HG03103 (cell line): ENCODE measurements around the gene IFIT3.

Source experiments
- ATAC-seq: cut with Tn5 transposase; IDR thresholded peaks from one replicate; pipeline ENCODE4 v1.9.1; 2021; ENCODE audit warnings: low read depth; ENCODE audit not compliant: unreplicated experiment

The IFIT3 gene

DNA sequence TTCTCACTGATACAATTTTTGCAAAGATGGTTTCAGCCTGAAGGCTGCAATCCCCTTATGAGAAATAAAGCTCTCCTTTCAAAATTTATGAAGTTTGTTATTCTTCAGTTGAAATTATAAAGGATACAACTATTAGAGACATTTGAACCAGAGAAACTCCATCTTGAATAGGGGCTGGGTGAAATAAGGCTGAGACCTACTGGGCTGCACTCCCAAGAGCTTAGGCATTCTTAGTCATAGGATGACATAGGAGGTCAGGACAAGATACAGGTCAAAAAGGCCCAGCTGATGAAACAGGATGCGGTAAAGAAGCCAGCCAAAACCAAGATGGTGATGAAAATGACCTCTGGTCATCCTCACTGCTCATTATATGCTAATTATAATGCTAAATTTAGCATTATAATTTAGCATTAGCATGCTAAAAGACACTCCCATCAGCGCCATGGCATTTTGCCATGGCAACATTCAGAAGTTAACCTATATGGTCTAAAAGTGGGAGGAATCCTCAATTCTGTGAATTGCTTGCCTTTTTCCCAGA is 27.7 kb downstream of the IFIT3 start:
- ATAC-seq: no peak

DNA sequence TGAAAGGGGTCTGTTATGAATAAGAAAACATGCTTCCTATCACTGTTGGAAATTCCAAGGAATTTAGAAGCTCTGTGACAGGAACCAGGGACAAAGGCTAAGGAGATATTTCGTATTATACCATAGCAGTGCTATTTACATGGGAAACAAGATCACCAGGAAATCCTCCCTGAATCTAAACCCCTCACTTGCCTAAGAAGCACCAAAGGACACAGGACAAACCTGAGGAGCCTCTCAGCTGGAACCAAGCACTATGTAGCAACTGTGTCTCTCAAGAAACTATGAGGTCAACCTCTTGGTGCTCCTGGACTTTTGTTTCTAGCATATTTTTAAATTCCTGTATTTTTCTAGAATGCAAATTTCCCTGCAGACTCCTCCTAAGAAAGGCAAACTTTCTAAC is 29.3 kb downstream of the IFIT3 start:
- no peak for ATAC-seq

DNA sequence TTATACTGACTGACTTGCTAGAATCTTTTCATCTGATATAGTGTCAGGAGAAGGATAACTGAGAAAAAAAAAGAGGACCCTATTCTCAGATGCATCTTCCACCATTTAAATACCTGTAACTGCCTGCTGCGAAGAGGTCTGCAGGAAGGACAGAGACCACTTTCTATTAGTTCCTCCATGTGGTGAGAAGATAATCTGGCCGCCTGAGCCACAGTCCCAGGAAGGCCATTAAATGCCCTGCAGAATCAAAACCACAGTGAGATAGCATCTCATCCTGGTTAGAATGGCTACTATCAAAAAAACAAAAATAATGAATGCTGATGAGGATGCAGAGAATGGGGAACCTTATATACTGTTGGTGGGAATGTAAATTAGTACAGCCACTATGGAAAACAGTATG is 30.2 kb downstream of the IFIT3 start:
- ATAC-seq: no peak

DNA sequence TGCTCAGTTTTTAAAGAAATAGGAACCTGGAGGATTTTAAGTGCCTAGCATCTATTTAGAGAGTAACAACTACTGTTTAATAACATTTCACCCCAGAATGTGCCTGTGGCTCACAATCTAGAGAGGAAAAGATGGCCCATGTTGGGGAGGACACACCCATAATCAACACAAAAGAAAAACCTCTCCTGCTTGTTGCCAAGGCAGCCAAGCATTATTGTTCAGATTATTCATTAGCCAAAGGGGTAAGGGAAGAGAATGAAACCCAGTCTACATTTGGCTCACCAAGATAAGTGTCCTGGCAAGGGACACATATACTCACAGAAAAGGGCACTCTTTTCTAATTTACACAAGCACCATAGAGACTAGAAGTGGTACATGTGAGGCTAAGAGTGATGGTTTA is 32.4 kb downstream of the IFIT3 start:
- no peak for ATAC-seq

DNA sequence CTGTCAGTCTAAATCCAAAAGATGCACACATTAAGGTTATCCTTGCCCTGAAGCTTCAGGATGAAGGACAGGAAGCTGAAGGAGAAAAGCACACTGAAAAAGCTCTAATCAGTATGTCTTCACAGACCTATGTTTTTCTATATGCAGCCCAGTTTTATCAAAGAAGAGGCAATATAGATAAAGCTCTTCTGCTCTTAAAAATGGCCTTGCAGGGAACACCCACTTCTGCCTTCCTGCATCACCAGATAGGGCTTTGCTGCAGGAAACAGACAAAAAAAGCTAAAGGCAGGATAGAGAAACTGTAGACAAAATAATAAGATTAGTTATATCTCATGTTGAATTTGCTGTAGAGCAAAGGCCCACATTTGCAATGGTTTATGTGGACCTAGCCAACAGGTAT is 35.1 kb downstream of the IFIT3 start:
- ATAC-seq: no peak

DNA sequence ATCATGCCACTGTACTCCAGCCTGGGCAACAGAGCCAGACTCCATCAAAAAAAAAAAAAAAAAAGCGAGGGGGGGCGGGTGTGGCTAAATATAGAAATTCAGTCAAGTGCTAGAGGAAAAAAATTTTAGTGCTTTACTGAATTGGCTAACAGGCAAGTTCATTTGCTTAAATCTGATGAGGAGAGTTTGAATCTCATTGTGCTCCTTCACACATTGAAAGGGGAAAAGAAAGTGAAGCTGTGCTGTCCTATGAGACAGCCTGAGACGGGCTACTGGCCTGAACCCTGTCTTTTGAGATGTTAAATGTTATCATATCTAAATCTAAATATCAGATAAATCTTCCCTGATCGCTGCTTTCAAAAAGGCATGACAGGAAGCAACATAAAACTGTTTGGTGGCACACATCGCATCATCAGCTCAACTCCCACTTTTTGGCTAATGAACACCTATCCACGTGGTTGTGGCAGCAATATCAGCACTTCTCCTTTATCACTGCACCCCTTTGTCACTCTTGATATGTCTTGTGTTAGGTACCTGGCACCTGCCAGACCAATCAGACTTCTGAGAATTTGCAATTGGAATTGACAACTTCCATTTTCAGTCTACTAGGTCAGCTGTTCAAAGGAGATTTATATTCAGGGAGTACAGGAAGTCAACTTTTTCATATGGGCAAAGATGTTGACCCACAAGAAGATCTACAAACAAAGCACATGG is 36.1 kb downstream of the IFIT3 start:
- ATAC-seq: no peak

DNA sequence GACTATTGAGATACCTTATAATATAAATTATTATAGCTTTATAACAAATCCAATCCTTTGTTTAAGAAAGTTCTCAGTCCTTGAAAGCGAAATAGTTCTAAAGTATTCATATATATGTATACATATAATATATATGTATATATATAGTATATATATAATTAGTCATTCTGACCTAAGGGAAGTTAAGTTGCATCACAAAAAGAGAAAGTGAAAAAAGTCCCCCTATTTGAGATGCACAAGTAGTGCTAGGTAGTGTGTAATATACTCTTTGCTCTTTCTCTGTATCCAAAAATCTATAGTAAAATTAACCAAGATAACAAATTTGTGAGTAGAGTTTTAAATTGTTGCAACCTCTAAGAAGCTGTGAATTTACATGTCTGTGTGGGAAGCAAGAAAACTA is 36.7 kb downstream of the IFIT3 start:
- no peak for ATAC-seq

DNA sequence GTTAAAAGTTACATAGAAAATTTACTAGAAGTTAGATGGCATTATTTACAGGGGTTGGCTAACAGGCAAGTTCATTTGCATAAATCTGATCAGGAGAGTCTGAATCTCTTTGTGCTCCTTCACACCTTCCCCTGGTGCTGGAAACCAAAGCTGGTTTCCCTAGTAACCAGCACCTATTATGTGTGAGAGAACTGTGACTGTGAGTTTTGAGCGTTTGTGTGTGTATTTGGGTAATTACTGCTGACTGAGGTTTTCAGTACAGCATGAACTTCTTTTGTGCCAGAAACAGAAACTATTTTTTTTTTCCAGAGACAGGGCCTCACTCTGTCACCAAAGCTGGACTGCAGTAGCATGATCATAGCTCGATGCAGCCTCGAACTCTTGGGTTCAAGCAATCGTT is 39.7 kb downstream of the IFIT3 start:
- ATAC-seq: peak; percentile 75

DNA sequence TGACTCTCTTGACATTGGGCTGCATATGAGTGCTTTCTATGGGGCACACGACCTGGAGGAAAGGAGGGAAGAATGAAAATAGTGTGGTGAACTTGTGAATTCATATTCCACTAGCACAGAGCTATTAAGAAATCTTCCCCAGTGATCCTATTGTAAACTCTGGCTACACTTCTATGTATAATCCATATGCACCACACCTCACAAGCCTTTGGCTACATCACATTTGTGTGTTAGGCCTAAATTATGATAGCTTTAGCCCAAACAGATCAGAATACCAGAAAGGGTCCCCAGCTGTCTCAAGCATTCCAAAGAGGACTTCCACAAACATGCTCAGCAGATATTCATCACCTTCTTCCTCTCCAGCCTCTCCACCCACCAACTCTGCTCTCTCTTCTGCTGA is 40.3 kb downstream of the IFIT3 start:
- no peak for ATAC-seq

DNA sequence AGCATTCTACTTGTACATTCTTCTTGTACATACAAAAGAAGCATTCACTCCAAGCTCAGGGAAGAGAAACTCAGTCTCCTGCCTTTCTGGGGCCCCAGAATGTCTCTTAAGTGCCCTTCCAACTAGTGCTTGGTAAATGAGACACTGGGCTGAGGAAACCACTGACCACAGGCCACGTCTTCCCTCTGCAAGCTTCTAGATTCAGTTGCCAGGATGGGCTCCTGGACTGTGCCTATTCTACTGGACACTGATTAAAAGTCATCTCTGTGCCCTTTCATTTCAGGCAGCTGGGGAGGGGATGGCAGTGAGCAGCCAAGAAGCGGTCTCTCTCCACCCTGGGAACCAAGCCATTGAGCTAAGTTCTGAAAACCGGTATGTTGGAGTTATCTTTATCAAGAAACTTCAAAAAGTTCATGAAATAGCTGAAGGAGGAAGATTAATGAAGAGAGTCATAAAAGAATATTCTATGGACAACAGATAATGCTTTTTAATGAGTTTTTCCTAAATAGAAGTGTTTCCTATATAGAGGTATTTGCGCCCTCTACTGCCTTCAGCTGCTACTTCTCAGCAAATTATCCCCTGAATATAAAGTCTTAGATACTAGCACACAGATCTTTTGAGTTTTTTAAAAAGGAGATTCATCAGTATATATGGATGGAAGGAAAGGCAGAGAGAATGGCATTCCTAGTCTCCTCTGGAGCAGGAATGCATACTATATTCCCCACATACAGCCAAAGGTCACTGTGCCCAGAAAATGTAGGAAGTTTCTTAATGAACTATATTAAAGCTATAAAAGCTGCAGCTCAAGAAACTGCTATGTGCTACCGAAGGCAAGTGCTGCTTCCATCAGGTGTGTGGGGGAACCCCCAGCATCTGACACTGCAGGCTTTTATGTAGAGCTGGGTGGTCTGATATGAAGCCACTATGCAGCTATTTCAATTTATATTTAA is 41.6 kb downstream of the IFIT3 start:
- ATAC-seq: no peak

DNA sequence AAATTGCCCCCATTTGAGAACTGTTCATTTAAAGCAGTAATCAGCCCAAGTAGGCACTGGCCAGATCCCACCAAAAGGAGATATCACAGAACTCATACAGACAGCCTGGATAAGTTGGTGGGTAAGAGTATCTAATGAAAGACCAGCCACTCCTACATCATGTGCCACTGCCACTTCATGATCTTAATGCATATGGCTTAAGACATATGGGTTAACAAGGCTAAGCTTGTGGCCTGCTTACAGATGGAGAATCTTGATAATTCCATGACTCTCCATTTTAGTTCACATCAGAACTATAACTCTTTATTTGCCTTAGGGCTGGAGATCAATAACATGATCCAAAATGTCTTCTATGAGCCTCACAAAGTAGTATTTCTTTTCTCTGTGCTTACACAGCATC is 43.3 kb downstream of the IFIT3 start:
- ATAC-seq: no peak

DNA sequence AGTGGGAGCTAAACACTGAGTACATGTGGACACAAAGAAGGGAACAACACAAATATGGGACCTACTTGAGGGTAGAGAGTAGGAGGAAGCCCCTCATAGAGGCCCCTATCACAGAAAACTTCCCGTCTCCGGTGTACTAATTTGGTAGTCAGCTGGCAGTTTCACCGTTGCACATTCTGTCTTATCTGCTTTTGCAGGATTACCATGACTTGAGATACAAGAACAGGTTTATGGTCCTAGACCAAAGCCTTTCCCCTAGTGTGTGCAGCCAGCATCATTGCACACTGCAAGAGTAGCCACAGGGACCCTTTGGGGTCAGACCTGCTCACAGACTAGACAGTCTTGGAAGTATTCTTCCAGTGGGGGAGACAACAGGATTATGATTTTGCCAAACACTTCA is 44.2 kb downstream of the IFIT3 start:
- no peak for ATAC-seq

DNA sequence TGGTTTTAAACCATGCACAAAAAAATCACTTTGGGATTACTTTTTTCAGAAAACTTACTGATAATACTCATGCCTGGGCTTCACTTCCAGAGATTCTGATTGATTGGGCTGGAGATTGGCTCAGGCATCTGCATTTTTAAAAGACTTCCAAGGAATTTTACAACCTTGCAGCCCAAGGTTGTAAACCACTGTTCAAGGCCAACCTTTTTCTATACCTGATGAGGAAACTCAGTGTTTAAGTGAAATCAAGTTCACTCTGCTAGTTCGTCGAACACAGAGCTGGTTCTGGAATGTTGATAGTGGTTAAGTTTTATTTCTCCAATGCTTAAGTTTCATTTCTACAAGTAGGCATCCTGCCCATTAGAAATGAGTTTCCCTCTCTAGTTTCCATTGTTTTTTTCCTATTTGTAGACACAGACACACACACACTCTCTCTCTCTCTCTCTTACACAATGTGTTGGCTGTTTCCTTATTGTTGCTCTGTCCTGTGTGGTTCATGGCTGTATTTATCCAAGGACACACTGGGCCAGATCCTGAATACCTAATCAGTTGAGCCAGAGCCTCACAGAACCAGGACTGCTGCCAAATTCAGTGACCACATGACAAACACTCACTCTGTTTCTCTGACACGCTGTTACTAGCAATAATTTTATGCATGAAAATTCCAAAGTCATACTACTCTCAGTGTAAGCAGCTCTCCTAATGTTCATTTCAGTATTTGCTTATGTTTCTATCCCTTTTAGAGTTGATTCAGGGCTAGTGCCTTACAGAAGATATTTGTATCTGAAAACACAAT is 46.3 kb downstream of the IFIT3 start:
- ATAC-seq: no peak

DNA sequence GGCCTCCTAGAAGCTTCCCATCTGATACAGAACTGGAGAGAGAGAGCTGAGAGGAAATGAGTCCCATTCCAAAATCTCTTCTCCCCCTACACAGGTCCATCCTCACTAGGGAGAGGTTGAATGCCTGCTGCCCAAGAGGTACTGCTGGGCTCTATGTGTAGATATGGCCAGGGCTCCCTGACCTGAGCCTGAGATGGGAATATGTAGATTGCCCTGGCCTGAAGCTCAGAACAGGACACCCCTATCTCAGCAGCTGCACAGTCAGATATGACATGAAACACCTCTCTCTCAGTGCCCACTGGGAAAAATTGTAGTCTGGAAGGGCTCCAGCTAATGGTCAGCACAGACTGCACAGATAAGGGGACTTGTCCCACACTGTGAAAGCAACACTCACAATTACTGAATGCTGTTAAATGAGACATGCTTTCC is 46.9 kb downstream of the IFIT3 start:
- ATAC-seq: no peak

DNA sequence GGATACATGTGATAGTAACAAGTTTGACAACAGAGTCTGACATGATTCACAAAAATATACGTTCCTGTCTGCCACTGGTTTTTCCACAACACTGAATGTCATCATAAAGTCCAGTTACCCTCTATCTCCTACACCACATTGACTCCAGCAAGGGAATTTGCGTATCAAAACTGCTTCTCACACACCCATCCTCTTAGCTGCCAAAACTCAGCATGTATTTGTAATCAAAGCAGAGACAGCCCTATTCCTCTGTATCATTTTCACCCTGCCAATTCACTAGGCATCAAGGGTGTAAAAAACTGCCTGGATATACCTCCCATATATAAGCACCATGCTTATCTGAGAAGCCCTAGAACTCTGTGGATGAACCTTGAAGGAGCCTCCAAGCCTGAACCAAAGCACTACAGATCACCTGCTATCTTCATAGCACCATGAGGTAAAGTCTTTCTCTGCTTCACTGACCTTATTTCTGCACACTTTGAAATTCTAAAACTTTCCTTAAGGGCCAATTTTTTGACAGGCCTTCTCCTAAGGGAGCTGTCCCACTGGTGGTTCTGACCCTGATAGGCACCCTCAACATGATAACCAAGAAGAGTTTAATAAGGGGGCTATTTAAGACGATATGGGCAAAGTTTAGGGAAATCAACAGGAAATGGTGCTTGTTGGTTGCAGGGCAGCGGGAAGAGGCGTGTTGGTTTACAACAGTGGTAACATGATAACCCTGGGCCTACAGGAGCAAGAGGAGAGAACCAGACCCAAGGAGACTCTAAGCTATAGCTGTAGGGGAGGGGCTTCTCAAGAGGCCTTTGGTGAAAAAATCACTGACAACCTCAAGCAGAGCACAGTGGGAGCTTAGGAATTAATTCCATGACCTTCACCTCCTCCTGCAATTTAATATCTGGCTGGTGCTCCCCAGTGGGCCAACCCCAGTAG is 50.2 kb downstream of the IFIT3 start, which contains the start of gene IFIT1B:
Gene IFIT1B (plus strand): TSS at position 352 of the 933 bp plus-strand sequence. CDS start 80 bp downstream, at position 432.
- ATAC-seq: no peak

DNA sequence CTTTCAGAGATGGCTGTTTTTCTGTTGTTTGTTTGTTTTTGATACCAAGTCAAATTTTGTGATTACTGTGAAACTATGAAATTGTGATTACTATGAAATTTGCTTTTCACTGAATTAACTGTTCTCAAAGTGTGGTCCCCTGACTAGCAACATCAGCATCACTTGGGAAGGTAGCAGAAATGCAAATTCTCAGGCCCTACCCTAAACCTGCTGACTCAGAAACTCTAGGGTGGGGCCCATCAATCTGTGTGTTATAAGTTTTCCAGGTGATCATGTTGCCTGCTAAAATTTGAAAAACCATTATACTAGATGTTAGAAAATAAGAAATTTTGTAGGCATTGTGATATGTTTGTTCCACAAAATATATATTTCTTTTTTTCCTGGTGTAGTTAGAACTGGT is 51.3 kb downstream of the IFIT3 start:
- no peak for ATAC-seq

DNA sequence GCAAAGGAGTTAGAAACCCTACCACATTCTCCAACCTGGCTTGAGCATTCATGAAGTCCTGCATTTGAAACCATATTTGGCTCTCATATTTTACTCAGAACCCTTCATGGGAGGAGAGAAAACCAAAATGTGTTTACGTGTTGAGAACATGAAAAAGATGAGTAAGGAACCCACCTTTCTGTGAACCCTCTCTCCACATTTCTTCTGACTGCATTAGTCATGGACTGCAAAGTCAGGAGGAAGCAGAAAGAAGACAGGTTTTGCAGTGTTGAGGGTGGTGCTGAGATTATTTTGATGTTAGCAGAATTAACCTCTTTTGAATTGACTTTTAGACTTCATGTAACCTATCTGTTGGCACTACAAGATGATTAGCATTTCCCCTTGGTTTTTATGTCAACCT is 55.0 kb downstream of the IFIT3 start:
- ATAC-seq: no peak

DNA sequence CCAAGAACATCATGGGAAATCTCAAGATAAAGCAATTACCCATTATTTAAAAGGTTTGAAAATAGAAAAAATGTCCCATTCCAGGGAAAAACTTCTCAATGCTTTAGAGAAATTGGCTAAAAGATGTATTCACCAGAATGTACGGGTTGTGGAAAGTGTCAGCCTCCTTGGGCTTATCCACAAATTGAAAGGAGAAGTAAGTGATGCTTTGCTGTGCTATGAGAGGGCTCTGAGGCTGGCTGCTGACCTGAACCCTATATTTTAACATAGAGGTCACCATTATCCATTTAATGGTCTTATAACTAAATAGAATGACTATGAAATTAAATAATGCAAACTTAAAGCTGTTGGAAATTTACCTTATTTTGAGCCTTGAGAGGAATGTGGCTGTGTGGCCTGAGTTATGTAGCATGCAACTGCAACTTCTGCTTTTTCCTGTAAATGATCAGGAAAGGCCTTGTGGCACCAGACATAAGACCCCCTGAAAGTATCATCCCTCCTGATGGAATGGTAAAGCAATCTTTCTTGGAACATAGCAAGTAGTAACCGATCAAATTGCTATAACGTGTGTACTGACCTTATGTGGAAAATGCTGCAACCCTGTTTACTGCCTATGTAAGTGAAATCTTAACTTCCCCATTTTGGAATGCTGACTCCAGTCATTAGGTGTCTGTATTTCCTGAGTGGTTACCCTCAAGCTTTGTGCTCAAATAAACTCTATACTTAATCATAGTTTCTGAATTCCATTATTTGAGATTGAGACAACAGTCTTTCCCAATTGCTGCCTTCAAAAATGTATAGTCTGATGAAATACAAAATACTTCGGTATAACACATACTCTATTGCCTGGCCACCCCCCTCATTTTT is 56.9 kb downstream of the IFIT3 start:
- no peak for ATAC-seq

DNA sequence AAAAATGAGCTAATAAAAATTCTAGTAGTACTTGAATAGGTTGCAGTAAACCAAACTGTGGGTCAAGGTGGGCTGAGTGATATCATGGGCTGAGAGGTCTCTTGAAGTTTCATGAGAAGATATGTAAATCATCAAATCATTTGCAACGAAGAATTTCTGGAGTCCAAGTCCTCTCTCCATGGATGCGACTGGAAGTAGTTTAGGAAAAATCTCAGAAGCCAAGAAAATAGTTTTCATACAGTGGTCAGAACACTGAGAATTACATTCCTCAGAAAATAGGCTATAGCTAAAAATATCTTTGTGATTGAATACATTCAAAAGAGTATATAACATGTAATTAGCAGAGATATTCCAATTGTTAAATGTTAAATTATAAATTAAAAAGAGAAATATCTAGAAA is 61.0 kb downstream of the IFIT3 start:
- ATAC-seq: no peak
